IPS-15b (cell line): ENCODE data around the gene ZNF764.
"Not testable (repeated sequence)": the region's sequence is repeated elsewhere in the genome, so short reads cannot be mapped to it uniquely, and the experiment has no call there.

ENCODE experiments used
- H3K27me3 ChIP-seq: one replicate; pipeline ENCODE4 v1.6.1; 2013; ENCODE audit warnings: low read length; ENCODE audit not compliant: control insufficient read depth, insufficient read depth
- H3K36me3 ChIP-seq: one replicate; pipeline ENCODE4 v1.6.1; 2013; ENCODE audit warnings: low read length; ENCODE audit not compliant: control insufficient read depth, insufficient read depth
- H3K4me1 ChIP-seq: one replicate; pipeline ENCODE4 v1.6.1; 2013; ENCODE audit warnings: mild to moderate bottlenecking, low read length; ENCODE audit not compliant: control insufficient read depth, insufficient read depth
- H3K4me3 ChIP-seq: one replicate; pipeline ENCODE4 v1.5.1; 2013; ENCODE audit warnings: low read depth, low read length
- H3K9ac ChIP-seq: one replicate; pipeline ENCODE4 v1.6.1; 2013; ENCODE audit warnings: low read depth, mild to moderate bottlenecking, low read length
- H3K9me3 ChIP-seq: one replicate; pipeline ENCODE4 v1.6.1; 2013; ENCODE audit warnings: mild to moderate bottlenecking, low read length; ENCODE audit not compliant: control insufficient read depth, insufficient read depth

The ZNF764 gene

GRCh38 chr16:30589582-30589981, 31.4 kb upstream of the ZNF764 start:
- H3K36me3 ChIP-seq, H3K4me3 ChIP-seq, H3K4me1 ChIP-seq, H3K9me3 ChIP-seq, H3K9ac ChIP-seq, H3K27me3 ChIP-seq: not testable (repeated sequence)

GRCh38 chr16:30588651-30589050, 30.5 kb upstream of the ZNF764 start:
- Histone ChIP-seq H3K36me3 (no peaks in the 10 kb centered on the region), H3K4me1 (no peaks in the 10 kb centered on the region)

GRCh38 chr16:30585400-30586191, 27.4 kb upstream of the ZNF764 start, which contains the start of gene ZNF785:
Gene ZNF785 (minus strand): TSS chr16:30585697. CDS start chr16:30585611, 86 bp downstream.
- H3K36me3 ChIP-seq: peaks cover 23% of the 10 kb centered on the region
- no peaks in the 10 kb centered on the region for H3K9me3 ChIP-seq
- H3K4me3 ChIP-seq: peak within 1 kb of the TSS; percentile 98
- no peaks in the 10 kb centered on the region for H3K4me1 ChIP-seq
- H3K9ac ChIP-seq: peak within 1 kb of the TSS; percentile 95
- H3K27me3 ChIP-seq: no peaks in the 10 kb centered on the region

More at GRCh38 chr16:30588651-30589050, 30.5 kb upstream of the ZNF764 start:
- Histone ChIP-seq H3K9me3 (no peaks in the 10 kb centered on the region), H3K27me3 (no peaks in the 10 kb centered on the region), H3K9ac (no peak overlapping the region), H3K4me3 (no peak overlapping the region)

GRCh38 chr16:30585022-30585399, 26.8 kb upstream of the ZNF764 start:
- no peaks in the 10 kb centered on the region for H3K9me3 ChIP-seq
- no peaks in the 10 kb centered on the region for H3K27me3 ChIP-seq
- H3K9ac ChIP-seq: peak overlapping the region; percentile 94
- no peaks in the 10 kb centered on the region for H3K4me1 ChIP-seq
- peak overlapping the region; percentile 98 for H3K4me3 ChIP-seq
- H3K36me3 ChIP-seq: peaks cover 23% of the 10 kb centered on the region

- no peaks in the 10 kb centered on the region for H3K9me3 ChIP-seq
- H3K9ac ChIP-seq: no peak overlapping the region
- H3K4me1 ChIP-seq: no peaks in the 10 kb centered on the region
- peaks cover 26% of the 10 kb centered on the region for H3K36me3 ChIP-seq
- no peaks in the 10 kb centered on the region for H3K27me3 ChIP-seq
- no peak overlapping the region for H3K4me3 ChIP-seq
Observed at GRCh38 chr16:30582611-30583340, 24.6 kb upstream of the ZNF764 start.

- Histone ChIP-seq H3K36me3 (peaks cover 26% of the 10 kb centered on the region), H3K27me3 (no peaks in the 10 kb centered on the region), H3K9ac (no peak overlapping the region), H3K9me3 (no peaks in the 10 kb centered on the region), H3K4me1 (no peaks in the 10 kb centered on the region), H3K4me3 (no peak overlapping the region)
Observed at GRCh38 chr16:30581457-30581856, 23.3 kb upstream of the ZNF764 start.

- Histone ChIP-seq H3K4me1 (peaks cover 2% of the 10 kb centered on the region), H3K36me3 (peaks cover 3% of the 10 kb centered on the region), H3K4me3 (no peak overlapping the region), H3K9me3 (no peaks in the 10 kb centered on the region), H3K9ac (no peak overlapping the region), H3K27me3 (no peaks in the 10 kb centered on the region)
Observed at GRCh38 chr16:30574678-30575077, 16.5 kb upstream of the ZNF764 start.

- Histone ChIP-seq H3K9ac (peak within 1 kb of the TSS; percentile 83), H3K4me3 (peak within 1 kb of the TSS; percentile 89), H3K27me3 (no peaks in the 10 kb centered on the region), H3K36me3 (no peaks in the 10 kb centered on the region), H3K9me3 (no peaks in the 10 kb centered on the region), H3K4me1 (peaks cover 2% of the 10 kb centered on the region)
Observed at GRCh38 chr16:30571445-30572322, 13.5 kb upstream of the ZNF764 start, which contains the start of gene ZNF688. Gene ZNF688 (minus strand): TSS chr16:30571714. CDS start chr16:30571629, 85 bp downstream.

GRCh38 chr16:30570636-30571444, 12.7 kb upstream of the ZNF764 start:
- H3K4me3 ChIP-seq: peak overlapping the region; percentile 89
- peak overlapping the region; percentile 83 for H3K9ac ChIP-seq
- H3K9me3 ChIP-seq: no peaks in the 10 kb centered on the region
- H3K27me3 ChIP-seq: peaks cover 2% of the 10 kb centered on the region
- peaks cover 2% of the 10 kb centered on the region for H3K4me1 ChIP-seq
- no peaks in the 10 kb centered on the region for H3K36me3 ChIP-seq

- no peak overlapping the region for H3K4me3 ChIP-seq
- H3K27me3 ChIP-seq: peaks cover 2% of the 10 kb centered on the region
- H3K9ac ChIP-seq: no peak overlapping the region
- H3K4me1 ChIP-seq: peaks cover 2% of the 10 kb centered on the region
- no peaks in the 10 kb centered on the region for H3K9me3 ChIP-seq
- H3K36me3 ChIP-seq: no peaks in the 10 kb centered on the region
Observed at GRCh38 chr16:30569746-30570635, 11.8 kb upstream of the ZNF764 start.
